ENCODE measurements around the gene C1orf159. TPM values are rescaled to one million over a fixed set of nuclear protein-coding genes. Genes with fewer than 3 reads are reported as not detected.

The C1orf159 gene
- polyA plus RNA-seq, 2 of the 4 experiments (the other 2 are of a cell fraction) = 4.0 to 10.2 TPM

DNA sequence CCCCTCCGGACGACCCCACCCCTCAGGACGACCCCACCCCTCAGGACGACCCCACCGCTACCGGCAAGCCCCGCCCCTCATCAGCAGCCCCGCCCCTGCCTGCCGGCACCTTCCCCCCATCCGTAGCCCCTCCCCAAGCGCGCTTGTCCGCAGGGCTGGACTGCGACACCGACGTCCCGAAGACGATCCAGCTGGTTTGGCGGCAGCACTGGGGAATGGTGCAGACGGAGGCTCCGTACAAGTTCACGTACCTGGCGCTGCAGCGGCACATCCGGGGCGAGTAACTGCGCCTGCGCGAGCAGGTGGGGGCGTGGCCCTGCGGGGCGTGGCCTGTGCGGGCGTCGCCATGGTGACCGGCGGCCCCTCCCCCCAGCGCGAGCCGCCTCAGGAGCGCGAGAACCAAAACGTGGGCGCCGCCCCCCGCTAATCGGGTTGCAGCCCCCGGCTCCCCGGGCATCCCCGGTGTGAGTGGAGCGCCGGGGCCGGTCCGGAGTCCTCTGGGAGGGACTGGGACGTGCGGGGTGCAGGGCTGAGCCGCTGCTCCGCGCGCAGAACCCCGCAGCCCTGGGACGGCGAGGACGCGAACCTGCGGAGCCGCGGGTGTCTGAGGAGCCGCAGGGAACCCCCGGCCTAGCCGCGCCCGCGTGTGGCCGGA, 46.7 kb downstream of the C1orf159 start (continued):
- TF ChIP-seq, protein P1, sequence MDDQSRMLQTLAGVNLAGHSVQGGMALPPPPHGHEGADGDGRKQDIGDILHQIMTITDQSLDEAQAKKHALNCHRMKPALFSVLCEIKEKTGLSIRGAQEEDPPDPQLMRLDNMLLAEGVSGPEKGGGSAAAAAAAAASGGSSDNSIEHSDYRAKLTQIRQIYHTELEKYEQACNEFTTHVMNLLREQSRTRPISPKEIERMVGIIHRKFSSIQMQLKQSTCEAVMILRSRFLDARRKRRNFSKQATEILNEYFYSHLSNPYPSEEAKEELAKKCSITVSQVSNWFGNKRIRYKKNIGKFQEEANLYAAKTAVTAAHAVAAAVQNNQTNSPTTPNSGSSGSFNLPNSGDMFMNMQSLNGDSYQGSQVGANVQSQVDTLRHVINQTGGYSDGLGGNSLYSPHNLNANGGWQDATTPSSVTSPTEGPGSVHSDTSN (IDR thresholded peaks at IDR 0.05) = no peak
- TF ChIP-seq KDM1A (IDR thresholded peaks at IDR 0.05; ENCODE audit: low read depth) (no peak), HOXB5 (CRISPR knock-in tag; IDR thresholded peaks at IDR 0.05) (no peak), TFCP2L1 (CRISPR knock-in tag; IDR thresholded peaks at IDR 0.05) (no peak)
- TF ChIP-seq, protein P2, sequence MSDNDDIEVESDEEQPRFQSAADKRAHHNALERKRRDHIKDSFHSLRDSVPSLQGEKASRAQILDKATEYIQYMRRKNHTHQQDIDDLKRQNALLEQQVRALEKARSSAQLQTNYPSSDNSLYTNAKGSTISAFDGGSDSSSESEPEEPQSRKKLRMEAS (IDR thresholded peaks at IDR 0.05) = peak; percentile 34; the same call in 1 of the 2 replicates

DNA sequence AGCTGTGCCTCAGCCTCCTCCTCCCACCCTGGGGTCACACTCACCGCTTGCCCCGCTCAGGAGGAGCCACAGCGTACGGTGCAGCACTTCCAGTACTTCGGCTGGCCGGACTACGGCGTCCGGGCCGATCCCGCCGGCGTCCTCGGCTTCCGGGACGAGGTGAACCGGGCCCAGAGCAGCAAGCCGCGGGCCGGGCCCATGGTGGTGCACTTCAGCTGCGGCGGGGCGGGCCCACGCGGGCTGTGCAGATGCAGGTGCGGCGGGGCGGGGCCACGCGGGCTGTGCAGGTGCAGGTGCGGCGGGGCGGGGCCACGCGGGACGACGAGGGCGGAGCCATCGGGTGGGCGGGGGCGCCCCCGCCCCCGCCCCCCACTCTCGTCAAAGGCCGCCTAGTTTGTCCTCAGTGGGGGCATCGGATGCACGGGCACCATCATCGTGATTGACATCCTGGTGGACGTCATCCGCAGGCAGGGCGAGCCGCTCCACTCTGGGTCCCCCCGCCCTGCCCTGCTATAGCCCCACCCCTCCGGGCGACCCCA, 47.3 kb downstream of the C1orf159 start:
- ChIA-PET CTCF (interaction anchor here (0.7 to 1.6 kb wide), 5 partner anchors 10 to 86 kb away, joined by 3 to 5 read pairs (median 4); no protein-coding TSS in a partner anchor), POLR2A (interaction anchor here (1.2 kb wide), 1 partner anchor 42 kb away, joined by 3 read pairs; no protein-coding TSS in a partner anchor)
- TF ChIP-seq EHMT2 (IDR thresholded peaks at IDR 0.05; ENCODE audit: low read depth) (no peak), NFE2L2 (conservative IDR thresholded peaks at IDR 0.05; ENCODE audit: low read length) (no peak), BHLHE40 (IDR thresholded peaks at IDR 0.05; ENCODE audit: low read depth, low read length) (no peak), ESRRA (IDR thresholded peaks at IDR 0.05; ENCODE audit: borderline replicate concordance, low read length) (no peak), MAZ (IDR thresholded peaks at IDR 0.05; ENCODE audit: borderline replicate concordance, low read depth, low read length) (no peak), POLR2AphosphoS2 (conservative IDR thresholded peaks at IDR 0.05; ENCODE audit: low read length) (no peak), RCOR1 (IDR thresholded peaks at IDR 0.05; ENCODE audit: low read depth, low read length) (no peak), POLR2A (IDR thresholded peaks at IDR 0.05; ENCODE audit: low read length) (no peak), RARB (CRISPR knock-in tag; IDR thresholded peaks at IDR 0.05) (no peak), TP53 (CRISPR knock-in tag; IDR thresholded peaks at IDR 0.05) (no peak)
- TF ChIP-seq, protein P3, sequence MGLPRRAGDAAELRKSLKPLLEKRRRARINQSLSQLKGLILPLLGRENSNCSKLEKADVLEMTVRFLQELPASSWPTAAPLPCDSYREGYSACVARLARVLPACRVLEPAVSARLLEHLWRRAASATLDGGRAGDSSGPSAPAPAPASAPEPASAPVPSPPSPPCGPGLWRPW (IDR thresholded peaks at IDR 0.05) = no peak
- TF ChIP-seq, protein P4, sequence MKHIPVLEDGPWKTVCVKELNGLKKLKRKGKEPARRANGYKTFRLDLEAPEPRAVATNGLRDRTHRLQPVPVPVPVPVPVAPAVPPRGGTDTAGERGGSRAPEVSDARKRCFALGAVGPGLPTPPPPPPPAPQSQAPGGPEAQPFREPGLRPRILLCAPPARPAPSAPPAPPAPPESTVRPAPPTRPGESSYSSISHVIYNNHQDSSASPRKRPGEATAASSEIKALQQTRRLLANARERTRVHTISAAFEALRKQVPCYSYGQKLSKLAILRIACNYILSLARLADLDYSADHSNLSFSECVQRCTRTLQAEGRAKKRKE (CRISPR knock-in tag; IDR thresholded peaks at IDR 0.05; ENCODE audit: low read depth) = no peak
- H3K9me3 ChIP-seq = no peaks in the 10 kb centered on the region
- peak overlapping the region; percentile 76 to 88; a peak in 5 of 6 replicates for H3K27ac ChIP-seq
- H3K4me2 ChIP-seq = peak overlapping the region; percentile 96
- peak; percentile 4 to 9; a peak in 3 of 6 replicates for ATAC-seq
- FAIRE-seq = no peak
- peak in 1 of 2 experiments; percentile 35 for DNase-seq (ENCODE audit: low read depth in 1 of 2, low spot score in 1 of 2)
- WGBS (ENCODE audit: missing lambda C conversion rate) = no CpG with 5 or more reads among the region's 55 CpGs
- peaks cover 31% of the 10 kb centered on the region for H3K4me1 ChIP-seq
- peak overlapping the region; percentile 60 for H3K4me3 ChIP-seq

DNA sequence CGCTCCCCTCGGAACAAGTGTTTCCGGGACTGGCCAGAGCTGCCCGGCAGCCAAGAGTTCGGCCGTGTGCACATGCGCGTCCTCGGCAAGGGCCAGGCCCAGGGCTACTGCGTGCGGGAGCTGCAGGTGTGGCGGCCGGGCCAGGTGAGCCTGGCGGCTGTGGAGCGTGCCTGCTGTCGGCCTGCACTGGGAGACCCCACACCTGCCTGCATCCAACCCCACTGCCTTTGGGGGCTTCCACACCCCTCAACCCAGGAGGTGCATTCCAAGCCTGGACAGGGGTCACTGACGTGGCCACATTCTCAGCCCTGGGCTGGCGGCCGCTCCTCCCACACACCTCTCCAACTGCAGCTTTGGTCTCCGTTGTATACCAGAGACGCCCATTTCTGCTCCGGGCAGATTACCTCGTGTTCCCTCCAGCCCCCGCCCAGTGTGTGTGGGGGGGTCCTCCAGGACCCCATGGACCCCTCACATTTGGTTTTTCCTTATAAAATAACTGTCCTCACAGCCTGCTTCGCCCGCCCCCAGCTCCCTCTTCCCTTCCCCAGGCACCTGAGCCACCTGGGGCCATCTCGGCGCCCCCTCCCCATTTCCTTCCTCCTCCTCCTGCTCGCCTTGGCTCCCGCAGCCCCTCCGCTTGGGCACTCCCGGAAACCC, 47.9 kb downstream of the C1orf159 start:
- POLR2A ChIA-PET = no interaction called here
- H3K4me2 ChIP-seq = peak overlapping the region; percentile 96

More for the DNA sequence above, 47.9 kb downstream of the C1orf159 start:
- 85% methylated on average over 18 of the region's 32 CpGs for WGBS (ENCODE audit: missing lambda C conversion rate)
- no peak for TF ChIP-seq POLR2AphosphoS2 (conservative IDR thresholded peaks at IDR 0.05; ENCODE audit: low read length)
- TF ChIP-seq FOSL2 (IDR thresholded peaks at IDR 0.05) = no peak
- TF ChIP-seq FOSL2 (CRISPR knock-in tag; IDR thresholded peaks at IDR 0.05) = no peak
- TF ChIP-seq RNF2 (IDR thresholded peaks at IDR 0.05; ENCODE audit: borderline replicate concordance, low read depth) = no peak
- no peak for TF ChIP-seq FOSB (CRISPR knock-in tag; IDR thresholded peaks at IDR 0.05)
- no peak for TF ChIP-seq EHMT2 (IDR thresholded peaks at IDR 0.05; ENCODE audit: low read depth)
- no peak for TF ChIP-seq RCOR1 (IDR thresholded peaks at IDR 0.05; ENCODE audit: low read depth, low read length)
- TF ChIP-seq JUNB (IDR thresholded peaks at IDR 0.05) = no peak
- no peak for TF ChIP-seq TP53 (CRISPR knock-in tag; IDR thresholded peaks at IDR 0.05)
- no peak for TF ChIP-seq HOXB5 (CRISPR knock-in tag; IDR thresholded peaks at IDR 0.05)
- no peak for TF ChIP-seq RFX5 (IDR thresholded peaks at IDR 0.05)
- TF ChIP-seq MYC (IDR thresholded peaks at IDR 0.05; ENCODE audit: borderline replicate concordance, low read length) = no peak
- TF ChIP-seq RARB (CRISPR knock-in tag; IDR thresholded peaks at IDR 0.05) = no peak
- no peak for TF ChIP-seq JUN (IDR thresholded peaks at IDR 0.05)
- ATAC-seq (no peak), DNase-seq (ENCODE audit: low read depth in 1 of 2, low spot score in 1 of 2) (no peak), FAIRE-seq (no peak)
- peak overlapping the region in 1 of 2 experiments; percentile 88; a peak in 3 of 6 replicates for H3K27ac ChIP-seq
- no peaks in the 10 kb centered on the region for H3K9me3 ChIP-seq
- peaks cover 37% of the 10 kb centered on the region for H3K4me1 ChIP-seq
- CTCF ChIA-PET = interaction anchor here (0.7 to 1.6 kb wide), 6 partner anchors 9 to 85 kb away, joined by 3 to 5 read pairs (median 4); no protein-coding TSS in a partner anchor
- H3K4me3 ChIP-seq = peak overlapping the region; percentile 60; the same call in 2 of the 3 replicates
